HCT116 (cell line): ENCODE results near the gene TARS2. TPM values are rescaled to one million over a fixed set of nuclear protein-coding genes. Genes with fewer than 3 reads are reported as not detected.

Experiments used
- ATAC-seq: fragments of 200-7000 bp; cut with Tn5 transposase; 2 replicates; pipeline ENCODE4 v1.9.1; 2020; ENCODE audit warnings: mild to moderate bottlenecking, moderate library complexity
- BruUV-seq: library from RNA; stranded (reverse); fragments of 400-500 nt; replicated peaks from 2 replicates; lab custom pipeline; 2021; lab: Mats Ljungman, UMichigan
- CTCF ChIA-PET: fragments of 300-600 bp; sonication (Branson Sonifier 250); formaldehyde crosslinking; loops from one replicate; lab custom pipeline; 2021; ENCODE audit warnings: antibody characterized with exemption; lab: Charles Lee
- POLR2A ChIA-PET: fragments of 300-600, 350-600 bp; sonication (Branson Sonifier 250); formaldehyde crosslinking; loops from one replicate; lab custom pipeline; 2021; ENCODE audit warnings: antibody characterized with exemption; lab: Charles Lee
- RAD21 ChIA-PET, 2 experiments: fragments of 300-600 bp; sonication (Branson Sonifier 250); formaldehyde crosslinking; loops; one replicate each; lab custom pipeline; 2023; ENCODE audit warnings: low total read pairs in 2 of 2; ENCODE audit not compliant: uncharacterized antibody in 2 of 2, unreplicated experiment in 2 of 2, low non-redundant PET in 1 of 2; lab: Charles Lee
- DNase-seq: peaks from one replicate; pipeline ENCODE4 v3.0.0-alpha.2; 2010; ENCODE audit warnings: low read depth, low spot score
- H2AFZ ChIP-seq: fragments of 200-600 bp; shearing (Covaris generic), sonication (generic); 2 replicates; pipeline ENCODE4 v1.6.1; 2017; ENCODE audit warnings: low read depth, mixed run types, mixed read lengths, antibody characterized with exemption, low read length; ENCODE audit not compliant: poor library complexity, severe bottlenecking
- H3K27ac ChIP-seq: 2 replicates; pipeline ENCODE4 v1.5.1; 2012; ENCODE audit warnings: low read depth, low read length
- H3K27me3 ChIP-seq: fragments of 200-600 bp; sonication (generic); 2 replicates; pipeline ENCODE4 v1.6.1; 2016; ENCODE audit warnings: mixed run types, low read length, mixed read lengths; ENCODE audit not compliant: insufficient read depth
- H3K36me3 ChIP-seq, 2 experiments: fragments of 200-500 bp in 1 of 2; fragments of 200-600 bp in 1 of 2; sonication (Bioruptor generic) in 1 of 2; sonication (generic) in 1 of 2; 2 replicates each; pipeline versions ENCODE4 v1.5.1 to v1.6.1; 2014 to 2016; ENCODE audit warnings: low read length in 2 of 2, inconsistent platforms in 1 of 2, mixed read lengths in 1 of 2, mixed run types in 1 of 2; ENCODE audit not compliant: insufficient read depth in 2 of 2, control insufficient read depth in 1 of 2
- H3K4me1 ChIP-seq, 2 experiments: fragments of 200-600 bp in 1 of 2; sonication (generic) in 1 of 2; 2 replicates each; pipeline versions ENCODE4 v1.5.1 to v1.6.1; 2012 to 2017; ENCODE audit warnings: low read length in 2 of 2, inconsistent platforms in 1 of 2, mild to moderate bottlenecking in 1 of 2, mixed read lengths in 1 of 2, mixed run types in 1 of 2, moderate library complexity in 1 of 2; ENCODE audit not compliant: insufficient read depth in 2 of 2, control insufficient read depth in 1 of 2
- H3K4me2 ChIP-seq: fragments of 200-600 bp; sonication (generic); 2 replicates; pipeline ENCODE4 v1.6.1; 2017; ENCODE audit warnings: mixed run types, low read length, mixed read lengths
- H3K4me3 ChIP-seq, 2 experiments: fragments of 200-600 bp in 1 of 2; sonication (generic) in 1 of 2; replicated peaks in 1 of 2; 2 replicates each; pipeline ENCODE4 v1.5.1; 2011 to 2016; ENCODE audit warnings: low read length in 2 of 2, control low read depth in 1 of 2, low read depth in 1 of 2, mild to moderate bottlenecking in 1 of 2, mixed read lengths in 1 of 2, mixed run types in 1 of 2
- H3K79me2 ChIP-seq: fragments of 200-600 bp; sonication (generic); 2 replicates; pipeline ENCODE4 v1.6.1; 2017; ENCODE audit warnings: mild to moderate bottlenecking, mixed run types, low read length, moderate library complexity, mixed read lengths; ENCODE audit not compliant: insufficient read depth
- H3K9ac ChIP-seq: fragments of 200-600 bp; sonication (generic); 2 replicates; pipeline ENCODE4 v1.6.1; 2016; ENCODE audit warnings: low read length, mixed read lengths
- H3K9me2 ChIP-seq: fragments of 200-600 bp; sonication (generic), shearing (Covaris generic); 2 replicates; pipeline ENCODE4 v1.6.1; 2017; ENCODE audit warnings: mixed run types, mild to moderate bottlenecking, moderate library complexity; ENCODE audit not compliant: insufficient read depth
- H3K9me3 ChIP-seq, 2 experiments: fragments of 200-500 bp in 1 of 2; fragments of 200-600 bp in 1 of 2; sonication (Bioruptor generic) in 1 of 2; sonication (generic) in 1 of 2; 2 replicates each; pipeline ENCODE4 v1.6.1; 2014 to 2017; ENCODE audit warnings: low read length in 2 of 2, mixed read lengths in 2 of 2, inconsistent platforms in 1 of 2, low read depth in 1 of 2, mild to moderate bottlenecking in 1 of 2, mixed run types in 1 of 2, moderate library complexity in 1 of 2; ENCODE audit not compliant: control insufficient read depth in 1 of 2, insufficient read depth in 1 of 2
- H4K20me1 ChIP-seq: fragments of 200-600 bp; sonication (generic), shearing (Covaris generic); 2 replicates; pipeline ENCODE4 v1.6.1; 2017; ENCODE audit warnings: mixed run types, mild to moderate bottlenecking, moderate library complexity; ENCODE audit not compliant: insufficient read depth
- CEBPB ChIP-seq: IDR thresholded peaks from 2 replicates; pipeline ENCODE4 v1.6.1; 2012; ENCODE audit warnings: low read depth
- CTCF ChIP-seq, 3 experiments: fragments of 200-600 bp in 1 of 3; sonication (generic) in 1 of 3; IDR thresholded peaks in 2 of 3; conservative IDR thresholded peaks in 1 of 3; 2 replicates each; pipeline ENCODE4 v1.5.1; 2012 to 2017; ENCODE audit warnings: low read depth in 2 of 3, low read length in 2 of 3, antibody characterized with exemption in 1 of 3, borderline replicate concordance in 1 of 3, control low read depth in 1 of 3, mild to moderate bottlenecking in 1 of 3, mixed read lengths in 1 of 3, mixed run types in 1 of 3, moderate library complexity in 1 of 3; ENCODE audit not compliant: insufficient read depth in 1 of 3
- EGR1 ChIP-seq: IDR thresholded peaks from 2 replicates; pipeline ENCODE4 v1.6.1; 2012; ENCODE audit warnings: low read depth
- ELF1 ChIP-seq: IDR thresholded peaks from 2 replicates; pipeline ENCODE4 v1.6.1; 2012; ENCODE audit warnings: low read depth, borderline replicate concordance
- EZH2 ChIP-seq: fragments of 200-600 bp; sonication (generic); IDR thresholded peaks from 2 replicates; pipeline ENCODE4 v1.6.1; 2017; ENCODE audit warnings: antibody characterized with exemption, mixed run types
- EZH2phosphoT487 ChIP-seq: fragments of 200-600 bp; IDR thresholded peaks from 2 replicates; pipeline ENCODE4 v1.6.1; 2018; ENCODE audit warnings: antibody characterized with exemption, borderline replicate concordance
- FOSL1 ChIP-seq: IDR thresholded peaks from 2 replicates; pipeline ENCODE4 v1.6.1; 2012; ENCODE audit warnings: low read depth
- JUND ChIP-seq: IDR thresholded peaks from 2 replicates; pipeline ENCODE4 v1.6.1; 2012
- POLR2A ChIP-seq: IDR thresholded peaks from 2 replicates; pipeline ENCODE4 v1.7.0; 2011; ENCODE audit warnings: borderline replicate concordance; ENCODE audit not compliant: insufficient read depth, insufficient read length; ENCODE audit errors: extremely low read depth
- POLR2AphosphoS5 ChIP-seq: IDR thresholded peaks from 2 replicates; pipeline ENCODE4 v1.6.1; 2011; ENCODE audit warnings: mild to moderate bottlenecking, low read depth, low read length, moderate library complexity
- REST ChIP-seq: IDR thresholded peaks from 2 replicates; pipeline ENCODE4 v1.6.1; 2012; ENCODE audit warnings: low read depth
- SP1 ChIP-seq: IDR thresholded peaks from 2 replicates; pipeline ENCODE4 v1.6.1; 2012; ENCODE audit warnings: low read depth
- TCF7L2 ChIP-seq: IDR thresholded peaks from 2 replicates; pipeline ENCODE4 v1.7.0; 2011; ENCODE audit warnings: borderline replicate concordance, inconsistent platforms; ENCODE audit not compliant: insufficient read depth, insufficient read length; ENCODE audit errors: extremely low read depth
- ZBTB33 ChIP-seq: IDR thresholded peaks from 2 replicates; pipeline ENCODE4 v1.6.1; 2011; ENCODE audit warnings: mild to moderate bottlenecking, low read length, moderate library complexity; ENCODE audit not compliant: insufficient replicate concordance; ENCODE audit errors: extremely low read depth
- ZFX ChIP-seq: fragments of 450-650 bp; IDR thresholded peaks from 2 replicates; pipeline ENCODE4 v1.6.1; 2017
- intact Hi-C: fragments of 100-400 bp; cut with micrococcal nuclease; formaldehyde crosslinking; loops from 2 replicates; pipeline ENCODE4 v1.10.0; 2022
- total RNA-seq: library from RNA; stranded (reverse); gene quantifications from one replicate; pipeline ENCODE4 v1.2.1, GENCODE V29; 2021; ENCODE audit not compliant: unreplicated experiment

Gene TARS2
- total RNA-seq, 1 experiment from 2014 or later: 23.2 TPM

- H4K20me1 ChIP-seq: no peaks in the 10 kb centered on the region
- TF ChIP-seq TCF7L2: no peak
- TF ChIP-seq ZFX: no peak
- no peak for TF ChIP-seq CTCF (IDR thresholded peaks at IDR 0.05 in 2 of 3, conservative IDR thresholded peaks at IDR 0.05 in 1 of 3; ENCODE audit: borderline replicate concordance in 1 of 3, insufficient read depth in 1 of 3, low read depth in 2 of 3, low read length in 2 of 3)
- TF ChIP-seq POLR2AphosphoS5: no peak
- TF ChIP-seq EZH2: no peak
- no peak for TF ChIP-seq JUND
- TF ChIP-seq EGR1: no peak
- no peak for TF ChIP-seq FOSL1
- no peak for TF ChIP-seq SP1
- TF ChIP-seq CEBPB: no peak
- no peak for TF ChIP-seq POLR2A
- TF ChIP-seq REST: no peak
- no peak for TF ChIP-seq ELF1
- TF ChIP-seq ZBTB33: no peak
- TF ChIP-seq EZH2phosphoT487: no peak
- POLR2A ChIA-PET: no interaction called here
- no peaks in the 10 kb centered on the region for H3K36me3 ChIP-seq
- BruUV-seq: no TSS peak
- RAD21 ChIA-PET: interaction anchor here in 1 of 2 experiments (0.7 kb wide), 1 partner anchor 193 kb away, joined by 3 read pairs; no protein-coding TSS in a partner anchor
- H3K9ac ChIP-seq: no peak overlapping the region
- H3K27me3 ChIP-seq: no peaks in the 10 kb centered on the region
- no peak overlapping the region for H3K27ac ChIP-seq
- intact Hi-C loops: loop anchor here (5.0 kb wide), 1 partner anchor 277 kb away; the partner anchor contains the start of gene CA14
- CTCF ChIA-PET: interaction anchor here (1.5 kb wide), 1 partner anchor 278 kb away, joined by 3 read pairs; no protein-coding TSS in a partner anchor
- H3K9me2 ChIP-seq: no peaks in the 10 kb centered on the region
- peaks cover 6 to 45% of the 10 kb centered on the region in 2 experiments; a peak in 3 of 4 replicates for H3K4me1 ChIP-seq
- DNase-seq (no peak), ATAC-seq (no peak)
- H3K79me2 ChIP-seq: no peaks in the 10 kb centered on the region
- no peak overlapping the region for H3K4me2 ChIP-seq
- no peaks in the 10 kb centered on the region for H3K9me3 ChIP-seq
- H2AFZ ChIP-seq: no peak overlapping the region
- no peak overlapping the region for H3K4me3 ChIP-seq
These were observed 46.8 kb downstream of the TARS2 start for GRCh38 chr1:150534002-150534401.
